Ishikawa (cell line): ENCODE results near the gene COL6A5.

ENCODE experiments used
- CEBPB ChIP-seq: IDR thresholded peaks from 2 replicates; pipeline ENCODE4 v1.6.1; 2012
- EGR1 ChIP-seq: IDR thresholded peaks from 2 replicates; pipeline ENCODE4 v1.6.1; 2012
- EP300 ChIP-seq: IDR thresholded peaks from 2 replicates; pipeline ENCODE4 v1.6.1; 2012; ENCODE audit warnings: borderline replicate concordance
- FOXM1 ChIP-seq: IDR thresholded peaks from 2 replicates; pipeline ENCODE4 v1.6.1; 2012; ENCODE audit warnings: low read depth, borderline replicate concordance
- RAD21 ChIP-seq: IDR thresholded peaks from 2 replicates; pipeline ENCODE4 v1.6.1; 2012; ENCODE audit warnings: low read depth
- REST ChIP-seq: IDR thresholded peaks from 2 replicates; pipeline ENCODE4 v1.6.1; 2012; ENCODE audit warnings: low read depth, mild to moderate bottlenecking
- TAF1 ChIP-seq: IDR thresholded peaks from 2 replicates; pipeline ENCODE4 v1.6.1; 2012; ENCODE audit warnings: low read depth, mild to moderate bottlenecking
- TCF12 ChIP-seq: IDR thresholded peaks from 2 replicates; pipeline ENCODE4 v1.6.1; 2012; ENCODE audit warnings: low read depth
- YY1 ChIP-seq: IDR thresholded peaks from 2 replicates; pipeline ENCODE4 v1.6.1; 2012; ENCODE audit warnings: low read depth

- TF ChIP-seq RAD21 (no peak), YY1 (no peak), REST (no peak), TCF12 (no peak), EP300 (no peak), CEBPB (no peak), FOXM1 (no peak), TAF1 (no peak), EGR1 (no peak)
Observed at GRCh38 chr3:130395331-130395730, 49.9 kb downstream of the COL6A5 start.
